ENCODE results near the gene SLC16A7. TPM values are rescaled to one million over a fixed set of nuclear protein-coding genes. Genes with fewer than 3 reads are reported as not detected.
A peak's percentile ranks its signal among the peaks of the same experiment; 100 is the strongest.

The SLC16A7 gene
- total and polyA plus RNA-seq, 2 experiments from 2014 or later, result 15.7 to 49.0 TPM

DNA sequence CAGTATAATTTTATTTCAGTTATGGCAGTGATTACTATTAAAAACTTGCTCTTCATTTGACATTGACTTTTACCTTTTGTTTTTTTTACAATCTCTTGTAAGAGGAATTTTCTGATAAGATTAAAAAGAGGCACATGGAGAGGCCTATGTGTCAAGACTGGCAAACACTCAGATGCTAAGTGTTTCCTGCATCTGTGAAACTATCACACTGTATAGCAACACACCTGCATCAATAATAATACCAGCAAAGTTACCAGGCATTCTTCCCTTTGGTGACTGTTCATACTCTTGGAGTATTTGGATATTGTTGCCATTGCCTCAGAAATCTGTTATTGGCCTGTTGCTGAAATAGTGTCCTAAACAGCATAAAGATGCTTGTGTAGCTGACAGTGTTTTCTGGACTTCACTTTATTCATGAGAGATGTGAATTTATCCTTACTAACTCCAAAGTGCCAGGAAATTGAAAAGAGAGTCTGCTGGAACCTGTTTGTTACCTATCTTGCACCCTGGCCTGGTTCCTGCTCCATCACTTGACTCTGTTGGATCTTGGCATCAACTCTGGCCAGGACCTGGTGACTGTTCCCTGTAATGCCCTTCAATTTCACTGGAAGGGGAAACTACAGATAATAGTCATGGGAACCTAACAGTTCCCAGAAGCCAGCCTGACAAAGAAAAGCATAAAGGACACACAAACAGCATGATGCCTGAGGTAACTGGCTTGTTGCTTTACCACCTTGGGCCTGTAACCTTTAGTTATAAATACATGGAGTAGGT lies 19.8 kb downstream of the SLC16A7 start:
- Histone ChIP-seq H3K9me2 (ENCODE audit: insufficient read depth) (no peaks in the 10 kb centered on the region), H3K4me3 (no peak overlapping the region), H3K79me2 (ENCODE audit: insufficient read depth) (no peaks in the 10 kb centered on the region), H3K9me3 (ENCODE audit: low read depth) (no peaks in the 10 kb centered on the region), H3K27me3 (replicated peaks; ENCODE audit: insufficient read depth) (no peaks in the 10 kb centered on the region), H3K36me3 (ENCODE audit: low read depth) (peaks cover 4% of the 10 kb centered on the region; the same call in 1 of the 2 replicates), H3F3A (ENCODE audit: insufficient read depth) (no peaks in the 10 kb centered on the region), H3K27ac (no peak overlapping the region), H3K4me1 (ENCODE audit: insufficient read depth) (no peaks in the 10 kb centered on the region), H2AFZ (no peak overlapping the region), H3K9ac (no peak overlapping the region), H4K20me1 (ENCODE audit: insufficient read depth) (no peaks in the 10 kb centered on the region), H3K4me2 (ENCODE audit: unreplicated experiment) (no peak overlapping the region)
- TF ChIP-seq EZH2phosphoT487 (IDR thresholded peaks at IDR 0.05; ENCODE audit: insufficient read depth, low read depth), result no peak
- no peak for TF ChIP-seq EZH2 (IDR thresholded peaks at IDR 0.05; ENCODE audit: insufficient read depth, poor library complexity, severe bottlenecking)
- DNase-seq, result no peak
- in situ Hi-C loops (cut with MboI), result no loop called here

GRCh38 chr12:59619461-59620240 lies 23.8 kb downstream of the SLC16A7 start:
- WGBS, 2 experiments (ENCODE audit: low coverage in 1 of 2, low lambda C conversion rate in 2 of 2, missing lambda C conversion rate in 2 of 2), result 88 to 95% methylated on average over 1 of the region's 1 CpG
- no peak overlapping the region for H3K4me2 ChIP-seq (ENCODE audit: unreplicated experiment)
- H3K79me2 ChIP-seq (ENCODE audit: insufficient read depth), result peaks cover 18% of the 10 kb centered on the region; the same call in 1 of the 2 replicates
- no peaks in the 10 kb centered on the region for H3K27me3 ChIP-seq (replicated peaks; ENCODE audit: insufficient read depth)
- DNase-seq, result no peak
- no peak overlapping the region for H3K27ac ChIP-seq
- no peaks in the 10 kb centered on the region for H3K36me3 ChIP-seq (ENCODE audit: low read depth)
- no peaks in the 10 kb centered on the region for H3K4me1 ChIP-seq (ENCODE audit: insufficient read depth)
- in situ Hi-C loops (cut with MboI), result no loop called here
- no peaks in the 10 kb centered on the region for H4K20me1 ChIP-seq (ENCODE audit: insufficient read depth)
- H3K9me2 ChIP-seq (ENCODE audit: insufficient read depth), result no peaks in the 10 kb centered on the region
- no peaks in the 10 kb centered on the region for H3K9me3 ChIP-seq (ENCODE audit: low read depth)
- no peak overlapping the region for H2AFZ ChIP-seq
- no peak overlapping the region for H3K4me3 ChIP-seq
- no peaks in the 10 kb centered on the region for H3F3A ChIP-seq (ENCODE audit: insufficient read depth)
- no peak overlapping the region for H3K9ac ChIP-seq
- no peak for TF ChIP-seq EZH2 (IDR thresholded peaks at IDR 0.05; ENCODE audit: insufficient read depth, poor library complexity, severe bottlenecking)
- TF ChIP-seq EZH2phosphoT487 (IDR thresholded peaks at IDR 0.05; ENCODE audit: insufficient read depth, low read depth), result no peak

- H3K9ac ChIP-seq, result no peak overlapping the region
- no peaks in the 10 kb centered on the region for H3K9me3 ChIP-seq (ENCODE audit: low read depth)
- no peaks in the 10 kb centered on the region for H3K4me1 ChIP-seq (ENCODE audit: insufficient read depth)
- no peaks in the 10 kb centered on the region for H3K36me3 ChIP-seq (ENCODE audit: low read depth)
- WGBS, 2 experiments (ENCODE audit: low coverage in 1 of 2, low lambda C conversion rate in 2 of 2, missing lambda C conversion rate in 2 of 2), result 95 to 100% methylated on average over 3 of the region's 3 CpGs
- no peak overlapping the region for H3K27ac ChIP-seq
- no peak overlapping the region for H2AFZ ChIP-seq
- peaks cover 22% of the 10 kb centered on the region; the same call in 1 of the 2 replicates for H3K79me2 ChIP-seq (ENCODE audit: insufficient read depth)
- no peaks in the 10 kb centered on the region for H4K20me1 ChIP-seq (ENCODE audit: insufficient read depth)
- no peaks in the 10 kb centered on the region for H3F3A ChIP-seq (ENCODE audit: insufficient read depth)
- TF ChIP-seq EZH2phosphoT487 (IDR thresholded peaks at IDR 0.05; ENCODE audit: insufficient read depth, low read depth), result no peak
- no peak for TF ChIP-seq EZH2 (IDR thresholded peaks at IDR 0.05; ENCODE audit: insufficient read depth, poor library complexity, severe bottlenecking)
- no peaks in the 10 kb centered on the region for H3K9me2 ChIP-seq (ENCODE audit: insufficient read depth)
- in situ Hi-C loops (cut with MboI), result no loop called here
- H3K4me2 ChIP-seq (ENCODE audit: unreplicated experiment), result no peak overlapping the region
- H3K4me3 ChIP-seq, result no peak overlapping the region
- no peak for DNase-seq
- H3K27me3 ChIP-seq (replicated peaks; ENCODE audit: insufficient read depth), result no peaks in the 10 kb centered on the region
Measured at GRCh38 chr12:59620326-59620725, 24.5 kb downstream of the SLC16A7 start.

DNA sequence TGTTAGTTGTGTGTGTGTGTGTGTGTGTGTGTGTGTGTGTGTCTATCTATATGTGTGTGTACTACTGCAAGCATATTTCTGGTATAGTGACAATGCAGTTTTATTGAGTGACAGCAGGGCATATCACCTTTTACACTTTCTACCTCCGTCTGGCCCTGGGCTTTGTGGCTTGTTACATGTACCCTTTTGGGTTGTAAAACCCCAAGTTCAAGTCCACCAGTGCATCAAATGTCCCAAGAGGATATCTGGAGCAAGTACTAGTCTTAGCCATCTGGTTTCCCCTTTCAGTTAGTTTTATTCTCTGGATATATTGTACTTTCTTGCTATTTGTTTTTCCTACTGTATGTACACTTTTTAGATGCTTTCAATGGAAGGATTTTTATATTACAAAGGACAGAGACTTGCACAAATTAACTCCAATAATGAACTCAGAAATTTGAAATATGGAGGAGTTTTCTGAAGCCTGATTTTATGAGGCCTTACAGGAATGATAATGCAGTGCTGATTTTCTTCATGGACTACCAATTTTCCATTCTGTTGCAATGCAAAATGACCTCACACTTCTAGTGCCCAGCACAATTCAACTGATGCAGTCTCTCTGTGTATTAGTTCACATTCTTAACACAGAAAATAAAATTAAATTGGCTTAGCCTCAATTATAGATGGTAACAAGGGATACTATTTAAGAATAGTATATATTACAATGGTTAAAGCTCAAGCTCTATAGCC lies 29.1 kb downstream of the SLC16A7 start:
- peak; percentile 13 for DNase-seq

More for the DNA sequence above, 29.1 kb downstream of the SLC16A7 start:
- Histone ChIP-seq H3K9ac (no peak overlapping the region), H3K4me1 (ENCODE audit: insufficient read depth) (no peaks in the 10 kb centered on the region), H3K9me2 (ENCODE audit: insufficient read depth) (no peaks in the 10 kb centered on the region), H3K79me2 (ENCODE audit: insufficient read depth) (peaks cover 25% of the 10 kb centered on the region; the same call in 1 of the 2 replicates), H3K27ac (no peak overlapping the region), H3K27me3 (replicated peaks; ENCODE audit: insufficient read depth) (no peaks in the 10 kb centered on the region), H3K9me3 (ENCODE audit: low read depth) (no peaks in the 10 kb centered on the region), H3F3A (ENCODE audit: insufficient read depth) (no peaks in the 10 kb centered on the region), H3K4me2 (ENCODE audit: unreplicated experiment) (no peak overlapping the region), H3K4me3 (no peak overlapping the region), H4K20me1 (ENCODE audit: insufficient read depth) (no peaks in the 10 kb centered on the region), H2AFZ (no peak overlapping the region), H3K36me3 (ENCODE audit: low read depth) (no peaks in the 10 kb centered on the region)
- WGBS, 2 experiments (ENCODE audit: low coverage in 1 of 2, low lambda C conversion rate in 2 of 2, missing lambda C conversion rate in 2 of 2), result 100% methylated on average over 1 of the region's 1 CpG
- TF ChIP-seq EZH2phosphoT487 (IDR thresholded peaks at IDR 0.05; ENCODE audit: insufficient read depth, low read depth), result no peak
- TF ChIP-seq EZH2 (IDR thresholded peaks at IDR 0.05; ENCODE audit: insufficient read depth, poor library complexity, severe bottlenecking), result no peak
- in situ Hi-C loops (cut with MboI), result no loop called here
